Measurements from ENCODE around the gene PCIF1. TPM values are rescaled to one million over a fixed set of nuclear protein-coding genes. Genes with fewer than 3 reads are reported as not detected.
"Not testable (repeated sequence)": the region's sequence is repeated elsewhere in the genome, so short reads cannot be mapped to it uniquely, and the experiment has no call there.

The PCIF1 gene
- polyA plus RNA-seq, 12 donors: 20.6 to 40.3 (median 22.7) TPM; not detected in 1

DNA sequence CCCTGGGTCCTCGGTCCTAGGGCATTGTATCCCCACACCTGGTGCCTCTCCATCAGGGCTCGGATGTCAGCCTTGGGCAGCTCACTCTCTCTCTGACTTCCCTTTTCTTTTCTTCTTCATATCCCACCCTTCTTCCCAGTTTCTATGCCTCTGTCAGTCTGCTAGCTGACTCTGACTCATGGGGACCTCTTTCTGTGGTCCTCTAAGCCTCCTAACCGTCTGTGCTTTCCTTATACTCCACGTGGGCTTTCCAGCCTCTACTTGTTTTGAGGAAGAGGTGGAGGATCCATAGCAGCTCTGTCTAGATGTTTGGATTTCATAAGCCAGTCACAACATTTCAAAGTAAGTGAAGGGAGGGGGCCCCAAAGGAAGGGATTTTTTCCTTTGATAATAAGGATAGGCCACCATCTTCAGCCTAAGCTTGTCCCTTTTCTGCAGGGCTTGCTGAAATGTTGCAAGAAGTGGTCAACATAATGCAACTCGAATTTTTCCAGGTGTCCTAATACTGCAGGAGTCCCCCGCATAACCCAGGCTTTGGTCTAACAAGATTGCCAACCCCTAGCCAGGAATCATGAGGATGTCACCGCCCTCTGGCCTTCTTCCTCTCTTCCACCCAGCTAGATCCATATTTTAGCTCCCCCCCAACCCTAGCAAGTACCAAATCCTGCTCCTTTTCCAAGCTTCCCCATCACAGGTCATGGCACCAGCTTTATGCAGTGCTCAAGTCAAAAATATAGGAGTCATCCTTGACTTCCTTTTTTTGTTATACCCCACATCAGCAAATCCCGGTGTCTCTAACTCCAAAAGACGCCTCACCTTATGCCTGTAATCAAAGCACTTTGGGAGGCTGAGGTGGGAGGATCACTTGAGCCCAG is 13.8 kb upstream of the PCIF1 start:
- DNase-seq: no peak

DNA sequence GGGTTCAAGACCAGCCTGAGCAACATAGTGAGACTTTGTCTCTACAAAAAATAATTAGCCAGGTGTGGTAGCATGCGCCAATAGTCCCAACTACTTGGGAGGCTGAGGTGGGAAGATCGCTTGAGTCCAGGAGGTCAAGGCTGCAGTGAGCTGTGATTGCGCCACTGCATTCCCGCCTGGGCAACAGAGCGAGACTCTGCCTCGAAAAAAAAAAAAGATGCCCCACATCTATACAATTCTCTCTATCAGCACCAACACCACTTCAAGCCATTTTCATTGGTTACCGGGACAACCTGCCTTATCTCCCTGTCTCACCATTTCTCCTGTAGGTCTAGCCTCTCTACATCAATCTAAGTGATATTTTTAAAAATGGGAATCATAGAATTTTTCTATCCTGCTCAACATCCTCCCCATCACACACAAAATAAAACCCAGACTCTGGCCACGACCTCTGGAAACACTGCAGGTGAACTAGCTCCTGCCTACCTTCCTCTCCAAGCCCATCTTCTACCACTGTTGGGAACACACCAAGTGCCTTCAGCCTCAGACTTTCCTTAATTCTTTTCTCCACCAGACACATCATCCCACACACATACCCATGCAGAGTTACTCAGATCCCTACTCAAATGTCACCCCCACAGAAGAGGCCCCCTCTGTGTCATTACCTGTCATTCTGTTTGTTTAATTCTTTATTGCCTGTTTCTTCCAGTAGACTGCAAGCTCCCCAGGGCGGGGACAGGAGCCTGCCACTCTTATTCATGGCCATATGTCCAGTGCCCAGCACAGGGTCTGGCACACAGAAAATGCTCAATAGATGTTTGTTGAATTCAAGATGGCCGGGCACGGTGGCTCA is 12.9 kb upstream of the PCIF1 start:
- no peak for DNase-seq

DNA sequence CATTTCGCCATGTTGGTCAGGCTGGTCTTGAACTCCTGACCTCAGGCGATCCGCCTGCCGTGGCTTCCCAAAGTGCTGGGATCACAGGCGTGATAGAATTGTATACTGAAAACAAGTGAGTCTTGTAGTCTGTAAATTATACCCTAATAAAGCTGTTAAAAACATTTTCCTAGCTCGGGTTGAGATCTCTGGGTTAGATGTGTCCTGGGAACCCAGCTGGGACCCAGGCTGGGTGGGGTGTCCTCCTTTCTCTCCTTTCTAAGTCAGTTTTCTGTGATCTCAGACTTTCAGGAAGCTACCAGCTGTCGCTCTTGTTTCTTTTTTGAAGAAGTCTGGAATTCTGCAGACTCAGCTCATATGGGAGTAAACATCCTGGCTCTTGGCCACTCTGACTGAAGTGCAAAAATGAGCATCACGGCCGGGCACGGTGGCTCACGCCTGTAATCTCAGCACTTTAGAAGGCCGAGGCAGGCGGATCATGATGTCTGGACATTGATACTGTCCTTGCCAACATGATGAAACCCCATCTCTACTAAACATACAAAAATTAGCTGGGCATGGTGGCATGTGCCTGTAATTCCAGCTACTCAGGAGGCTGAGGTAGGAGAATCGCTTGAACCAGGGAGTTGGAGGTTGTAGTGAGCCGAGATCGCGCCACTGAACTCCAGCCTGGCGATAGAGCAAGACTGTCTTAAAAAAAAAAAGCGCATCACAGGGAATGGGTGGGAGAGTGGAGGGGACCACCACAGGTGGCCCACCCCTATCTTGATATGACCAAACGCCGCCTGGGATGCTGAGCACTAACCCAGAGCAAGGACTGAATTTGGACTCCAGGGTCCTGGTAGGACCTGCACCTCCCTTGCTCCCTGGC is 9.9 kb upstream of the PCIF1 start:
- DNase-seq: no peak

DNA sequence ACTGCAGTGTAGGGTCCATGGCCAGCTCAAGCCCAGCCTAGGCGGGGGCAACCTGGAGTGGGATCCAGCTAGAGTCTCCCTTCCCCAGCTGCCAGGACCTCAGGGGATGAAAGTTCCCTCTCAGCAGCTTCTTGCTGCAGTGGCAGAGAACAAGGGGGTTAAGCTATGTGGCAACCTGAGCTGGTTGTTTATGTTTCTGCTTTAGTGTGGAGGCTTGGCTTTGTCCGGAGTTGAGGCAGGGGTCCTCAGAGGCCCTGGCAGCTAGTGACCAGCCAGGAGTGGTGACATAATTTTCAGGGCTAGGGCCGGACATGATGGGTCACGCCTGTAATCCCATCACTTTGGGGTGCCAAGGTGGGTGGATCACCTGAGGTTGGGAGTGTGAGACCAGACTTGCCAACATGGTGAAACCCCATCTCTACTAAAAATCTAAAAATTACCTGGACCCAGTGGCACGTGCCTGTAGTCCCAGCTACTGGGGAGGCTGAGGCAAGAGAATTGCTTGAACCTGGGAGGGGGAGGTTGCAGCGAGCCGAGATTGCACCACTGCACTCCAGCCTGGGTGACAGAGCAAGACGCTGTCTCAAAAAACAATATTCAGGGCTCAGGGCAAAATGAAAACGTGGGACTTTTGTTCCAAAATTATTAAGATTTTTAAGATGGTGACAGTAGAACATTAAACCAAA is 8.5 kb upstream of the PCIF1 start:
- no peak for DNase-seq

DNA sequence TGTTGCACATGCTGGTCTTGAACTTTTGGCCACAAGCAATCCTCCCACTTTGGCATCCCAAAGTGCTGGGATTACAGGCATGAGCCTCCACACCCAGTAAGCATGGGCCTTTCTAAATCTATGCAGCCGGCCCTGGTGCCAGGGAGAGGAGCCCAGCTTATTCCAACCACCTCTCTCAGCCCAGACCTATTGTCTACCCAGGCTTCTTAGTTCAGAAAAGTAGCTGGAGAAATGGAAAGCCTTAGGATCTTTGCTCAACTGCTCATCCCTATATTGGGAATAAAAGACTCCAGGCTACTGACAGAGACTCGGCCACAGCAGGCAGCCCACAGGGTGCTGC is 7.8 kb upstream of the PCIF1 start:
- no peak for DNase-seq

DNA sequence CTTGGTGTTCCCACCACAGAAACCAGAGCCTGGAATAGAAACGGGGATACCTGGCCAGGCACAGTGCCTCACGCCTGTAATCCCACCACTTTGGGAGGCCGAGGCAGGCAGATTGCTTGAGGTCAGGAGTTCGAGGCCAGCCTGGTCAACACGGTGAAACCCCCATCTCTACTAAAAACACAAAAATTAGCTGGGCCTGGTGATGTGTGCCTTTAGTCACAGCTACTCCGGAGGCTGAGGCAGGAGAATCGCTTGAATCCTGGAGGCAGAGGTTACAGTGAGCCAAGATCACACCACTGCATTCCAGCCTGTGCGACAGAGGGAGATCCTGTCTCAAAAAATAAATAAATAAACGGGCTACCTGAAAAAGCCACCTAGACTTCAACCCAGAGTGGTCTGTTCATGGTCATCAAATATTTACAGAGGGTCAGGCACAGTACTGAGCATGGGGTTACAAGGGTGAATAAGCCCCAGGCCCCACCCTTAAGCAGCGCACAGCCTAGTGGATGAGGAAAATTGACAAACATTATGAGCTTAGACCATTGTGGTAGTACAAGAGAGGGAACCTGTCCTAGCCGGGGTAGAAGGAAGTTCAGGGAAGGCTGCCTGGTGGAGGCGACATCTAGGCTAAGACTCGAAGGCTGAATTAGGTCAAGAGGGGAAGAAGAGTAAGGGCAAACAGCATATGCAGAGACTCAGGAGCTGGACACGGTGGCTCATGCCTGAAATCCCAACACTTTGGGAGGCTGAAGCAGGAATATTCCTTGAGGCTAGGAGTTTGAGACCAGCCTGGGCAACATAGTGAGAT is 7.2 kb upstream of the PCIF1 start:
- DNase-seq: no peak

DNA sequence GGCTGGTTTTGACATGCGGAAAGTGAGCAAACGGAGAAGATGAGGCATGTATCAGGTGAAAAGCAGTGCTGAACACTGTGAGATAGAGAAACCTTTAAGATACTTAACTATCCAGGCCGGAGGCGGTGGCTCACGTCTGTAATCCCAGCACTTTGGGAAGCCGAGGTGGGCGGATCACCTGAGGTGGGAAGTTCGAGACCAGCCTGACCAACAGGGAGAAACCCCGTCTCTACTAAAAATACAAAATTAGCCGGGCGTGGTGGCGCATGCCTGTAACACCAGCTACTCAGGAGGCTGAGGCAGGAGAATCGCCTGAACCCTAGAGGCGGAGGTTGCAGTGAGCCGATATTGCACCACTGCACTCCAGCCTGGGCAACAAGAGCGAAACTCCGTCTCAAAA is 2.8 kb upstream of the PCIF1 start:
- DNase-seq: not testable (repeated sequence)

DNA sequence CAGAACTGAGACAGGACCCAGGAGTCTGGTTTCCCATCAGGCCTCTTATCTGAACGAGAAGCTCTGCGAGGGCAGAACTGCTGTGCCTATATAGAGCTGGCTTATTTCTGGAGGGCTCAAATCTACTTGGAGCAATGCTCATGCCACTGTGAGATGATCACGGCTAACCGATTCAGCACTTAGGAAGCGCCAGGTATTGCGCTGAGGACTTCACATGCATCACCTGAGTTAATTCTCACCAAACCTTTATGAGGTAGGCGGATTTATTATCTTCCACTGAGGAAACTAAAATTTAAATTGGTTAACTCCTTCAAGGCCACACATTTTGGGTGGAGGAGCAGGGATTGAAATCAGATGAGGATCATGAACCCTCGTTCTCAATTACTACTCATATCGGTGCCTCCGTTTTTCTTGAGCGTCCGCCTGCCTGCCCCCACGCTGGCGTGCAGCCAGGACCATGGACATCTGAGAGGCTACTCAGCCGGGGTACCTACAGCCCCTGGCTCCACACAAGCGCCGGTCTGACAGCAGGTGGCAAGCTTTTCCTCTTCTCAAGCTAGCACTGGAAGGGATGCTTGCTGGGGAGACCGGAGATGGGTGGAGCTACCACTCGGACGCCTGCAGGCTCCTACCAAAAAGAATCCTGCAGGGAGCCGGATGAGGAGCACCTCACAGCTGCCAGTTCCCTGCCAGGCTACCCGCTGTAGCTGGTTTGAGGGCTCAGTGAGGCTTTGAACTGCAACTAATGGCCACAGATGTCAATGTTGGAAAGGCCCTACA is 1.0 kb upstream of the PCIF1 start:
- peak; percentile 61 for DNase-seq

DNA sequence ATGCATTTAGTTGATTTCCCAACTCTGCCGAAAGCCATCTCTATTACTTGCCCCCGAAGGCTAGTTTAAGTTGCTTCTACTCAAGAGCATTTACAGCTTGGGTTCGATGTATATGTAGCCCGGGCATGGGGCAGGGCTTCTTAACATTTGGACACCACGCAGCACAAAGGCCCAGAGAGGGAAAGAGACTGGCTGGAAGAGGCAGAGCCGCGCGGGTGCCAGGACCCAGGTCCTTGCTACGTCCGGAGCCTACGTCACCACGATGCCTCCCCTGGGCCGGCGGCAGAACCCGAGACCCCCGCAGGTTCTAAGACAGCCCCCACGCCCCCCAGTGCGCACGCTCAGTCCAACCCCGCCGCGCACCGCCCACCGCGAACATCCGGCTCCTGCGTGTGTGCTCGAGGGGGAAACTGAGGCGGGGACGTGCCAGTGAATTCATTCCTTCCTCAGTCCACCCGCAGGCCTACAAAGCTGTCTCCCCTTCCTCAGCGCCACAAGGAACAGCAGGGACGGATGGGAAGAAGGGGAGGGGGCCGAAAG is 367 bp upstream of the PCIF1 start:
- DNase-seq: peak; percentile 77

DNA sequence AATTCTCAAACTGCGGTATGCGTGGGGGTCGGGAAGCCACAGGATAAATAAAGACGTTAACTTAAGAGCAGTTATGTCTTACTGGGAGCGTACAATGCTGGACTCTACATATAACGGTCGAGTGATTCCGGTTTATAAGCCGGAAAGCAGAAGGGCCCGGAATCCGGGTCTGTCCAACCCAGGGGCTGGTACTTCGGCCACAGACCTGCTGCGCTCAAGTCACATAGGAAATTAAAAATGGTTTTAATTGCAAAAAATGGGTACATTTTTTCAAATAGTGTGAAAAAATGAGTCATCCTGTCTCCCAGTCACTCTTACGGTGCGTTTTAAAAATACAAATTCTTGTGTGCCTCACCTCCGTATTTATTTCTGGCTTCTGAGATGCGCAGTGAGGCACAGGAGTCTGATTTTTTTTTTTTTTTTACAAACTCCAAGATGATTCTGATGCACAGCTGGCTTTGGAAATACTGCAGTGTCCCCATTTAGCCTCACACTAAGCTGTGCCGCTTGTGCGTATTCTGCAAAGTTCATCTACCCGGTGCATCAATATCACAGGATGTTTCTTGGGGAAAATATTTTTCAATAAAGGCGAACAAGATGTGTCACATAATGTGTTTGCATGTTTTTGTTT is 1.0 kb downstream of the PCIF1 start:
- no peak for DNase-seq

DNA sequence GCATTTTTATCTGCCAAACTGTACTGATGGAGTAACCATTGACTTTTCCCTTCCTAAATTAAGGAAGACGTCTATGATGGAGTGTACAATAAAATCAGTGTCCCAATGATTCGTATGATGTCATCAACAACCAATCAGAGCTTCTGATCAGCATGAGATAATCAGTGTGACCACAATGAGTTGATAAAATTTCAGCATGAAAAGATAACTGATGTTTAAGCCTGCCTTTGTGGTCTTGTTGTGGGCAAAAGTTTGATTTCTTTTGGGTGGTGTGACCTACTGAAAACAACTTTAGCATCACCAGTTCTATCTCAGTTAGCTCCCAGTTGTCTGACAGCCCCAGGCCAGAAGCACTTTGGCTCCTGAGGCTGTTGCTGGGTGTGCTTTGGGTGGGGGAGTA is 3.3 kb downstream of the PCIF1 start:
- DNase-seq: no peak

DNA sequence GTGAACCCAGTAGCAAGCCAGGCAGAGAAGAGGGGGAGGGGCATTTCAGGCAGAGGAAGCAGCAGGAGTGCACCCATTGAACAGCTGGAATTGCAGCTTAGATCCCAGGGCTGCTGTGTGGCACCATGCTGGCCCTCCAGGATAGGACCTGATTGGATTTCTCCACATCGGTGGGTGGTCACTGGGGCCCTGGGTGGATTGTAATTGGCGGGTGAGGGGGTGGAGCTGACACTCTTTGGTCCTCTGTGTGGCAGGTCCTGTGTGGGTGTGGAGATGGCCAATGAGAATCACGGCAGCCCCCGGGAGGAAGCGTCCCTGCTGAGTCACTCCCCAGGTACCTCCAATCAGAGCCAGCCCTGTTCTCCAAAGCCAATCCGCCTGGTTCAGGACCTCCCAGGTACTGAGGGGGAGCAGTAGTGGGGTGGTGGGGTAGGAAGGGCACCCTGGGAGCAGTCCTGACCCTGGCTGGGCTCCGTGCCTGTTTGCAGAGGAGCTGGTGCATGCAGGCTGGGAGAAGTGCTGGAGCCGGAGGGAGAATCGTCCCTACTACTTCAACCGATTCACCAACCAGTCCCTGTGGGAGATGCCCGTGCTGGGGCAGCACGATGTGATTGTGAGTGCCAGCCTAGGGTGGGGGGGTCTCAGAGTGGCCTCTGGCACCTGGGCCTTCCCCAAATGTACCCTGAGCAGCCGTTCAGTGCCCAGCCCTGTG is 4.4 kb downstream of the PCIF1 start:
- DNase-seq: no peak

DNA sequence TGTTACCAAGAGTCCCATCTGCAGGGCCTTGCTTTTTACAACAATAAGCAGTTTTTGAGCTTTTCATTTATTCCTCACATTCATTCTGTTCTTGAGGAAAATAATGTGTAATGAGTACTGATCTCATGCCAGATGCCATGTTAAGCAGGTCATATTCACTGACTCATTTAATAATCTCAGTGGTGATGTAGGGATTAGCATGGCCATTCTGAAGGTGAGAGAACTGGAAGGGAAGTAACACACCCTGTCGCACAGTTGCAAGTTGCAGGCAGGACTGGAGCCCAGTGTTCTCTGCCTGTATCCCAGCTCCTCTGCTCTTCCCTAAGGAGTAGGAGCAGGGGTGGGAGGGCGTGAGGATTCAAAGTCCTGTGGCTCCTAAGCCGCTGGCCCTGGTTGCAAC is 5.6 kb downstream of the PCIF1 start:
- DNase-seq: no peak

DNA sequence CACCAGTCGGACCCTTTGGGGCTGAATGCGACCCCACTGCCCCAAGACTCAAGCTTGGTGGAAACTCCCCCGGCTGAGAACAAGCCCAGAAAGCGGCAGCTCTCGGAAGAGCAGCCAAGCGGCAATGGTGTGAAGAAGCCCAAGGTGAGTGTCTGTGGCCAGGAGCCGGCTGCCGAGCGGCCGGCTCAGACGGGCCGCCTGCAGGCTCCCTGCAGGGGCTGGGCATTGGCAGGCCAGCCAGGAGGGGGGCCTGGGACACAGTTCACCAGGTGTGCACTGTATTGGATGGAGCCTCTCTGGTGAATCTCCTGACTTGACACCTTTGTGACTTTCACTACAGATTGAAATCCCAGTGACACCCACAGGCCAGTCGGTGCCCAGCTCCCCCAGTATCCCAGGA is 6.0 kb downstream of the PCIF1 start:
- no peak for DNase-seq

DNA sequence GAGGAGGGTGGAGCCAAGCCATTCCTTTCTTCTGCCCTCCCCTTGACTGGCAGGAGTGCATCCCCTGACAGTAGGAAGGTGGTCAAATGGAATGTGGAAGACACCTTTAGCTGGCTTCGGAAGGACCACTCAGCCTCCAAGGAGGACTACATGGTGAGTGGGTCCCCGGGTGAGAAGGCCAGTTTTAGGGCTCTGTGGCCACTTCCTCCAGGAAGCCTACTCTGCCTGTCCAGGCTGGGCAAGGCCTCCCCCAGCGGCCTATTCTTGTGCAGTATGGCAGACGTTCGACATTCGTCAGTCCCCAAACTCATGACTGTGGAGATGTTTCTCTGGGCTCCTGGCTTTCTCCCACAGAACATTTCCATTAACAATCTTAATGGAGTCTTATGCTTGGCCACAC is 9.1 kb downstream of the PCIF1 start:
- DNase-seq: no peak

DNA sequence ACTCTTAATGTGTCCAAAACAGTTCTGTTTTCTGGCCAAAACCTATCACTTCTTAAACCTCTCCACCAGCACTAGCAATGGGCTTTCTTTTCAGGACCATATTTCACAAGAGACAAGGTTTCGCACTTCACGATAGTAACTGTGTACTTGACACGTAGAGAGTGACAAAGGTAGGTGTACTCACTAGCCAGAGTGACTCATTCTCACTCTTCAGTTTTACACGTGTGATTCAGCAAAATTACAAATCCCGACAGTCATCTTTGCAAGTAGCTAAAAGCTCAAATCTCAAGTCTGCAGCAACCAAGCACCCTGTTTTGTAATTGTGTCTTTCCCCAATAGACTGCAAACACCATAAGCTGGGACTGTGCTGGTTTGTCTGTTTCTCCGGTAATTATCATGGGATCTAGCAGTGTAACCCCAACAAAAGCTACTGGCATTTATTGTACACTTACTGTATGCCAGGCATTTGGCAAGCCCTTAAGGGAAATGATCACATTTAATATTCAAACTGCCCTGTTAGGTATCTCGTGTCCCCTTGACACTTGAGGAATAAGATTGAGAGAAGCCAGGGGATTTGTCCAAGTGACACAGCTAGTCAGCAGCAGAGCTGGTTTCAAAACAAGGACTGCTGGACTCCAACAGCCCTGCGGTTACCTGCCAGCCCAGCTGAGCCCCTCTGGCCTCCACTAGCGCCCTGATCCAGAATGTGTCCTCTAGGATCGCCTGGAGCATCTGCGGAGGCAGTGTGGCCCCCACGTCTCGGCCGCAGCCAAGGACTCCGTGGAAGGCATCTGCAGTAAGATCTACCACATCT is 9.9 kb downstream of the PCIF1 start:
- no peak for DNase-seq

DNA sequence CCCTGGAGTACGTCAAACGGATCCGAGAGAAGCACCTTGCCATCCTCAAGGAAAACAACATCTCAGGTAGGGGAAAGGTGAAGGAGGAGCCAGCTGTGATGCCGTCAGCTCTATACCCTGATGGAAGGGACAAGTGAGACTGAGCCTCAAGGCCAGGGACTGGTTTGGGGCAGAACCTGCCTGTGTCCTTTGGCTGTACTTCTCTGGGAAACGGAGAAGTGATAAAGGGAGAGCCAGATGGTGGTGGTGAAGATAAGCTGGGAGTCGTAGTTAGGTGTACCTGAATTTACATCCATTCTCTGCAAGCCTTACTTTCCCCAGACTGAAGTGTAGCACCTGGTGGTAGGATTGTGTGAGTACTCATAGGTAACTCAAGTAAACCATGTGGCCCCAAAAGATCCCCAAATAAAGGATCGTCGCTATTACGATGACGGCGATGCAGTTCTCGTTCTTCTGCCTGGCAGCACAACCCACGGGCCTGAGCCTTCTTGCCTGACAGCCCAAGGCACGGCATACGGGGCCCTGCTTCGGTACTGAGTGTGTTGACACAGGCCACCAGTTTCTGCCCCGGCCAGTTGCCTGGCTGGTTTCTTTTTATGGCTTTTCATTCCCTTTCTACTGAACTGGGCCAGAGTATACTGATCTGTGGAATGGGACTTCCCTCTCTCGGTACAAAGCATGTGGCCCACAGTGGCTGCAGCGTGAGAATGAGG is 10.6 kb downstream of the PCIF1 start:
- DNase-seq: no peak
